Activated naive CD4-positive, alpha-beta T cell treated with anti-CD3 and anti-CD28 coated beads, Interleukin-2, amount 10 ng/mL, durations not matched to agents 7 days and 5 days (primary cell): ENCODE measurements around the gene MTCP1.

ENCODE experiments used
- CTCF ChIA-PET: fragments of 350-600 bp; sonication (Branson Sonifier 250); formaldehyde crosslinking; loops from one replicate; lab custom pipeline; 2021; ENCODE audit warnings: antibody characterized with exemption; lab: Charles Lee
- DNase-seq: peaks from one replicate; pipeline ENCODE4 v3.0.0-alpha.2; 2020
- H3K27ac Mint-ChIP-seq: one replicate; pipeline ENCODE4 v1.8.0; 2021; ENCODE audit warnings: mild to moderate bottlenecking, moderate library complexity, mixed read lengths
- H3K27me3 Mint-ChIP-seq: one replicate; pipeline ENCODE4 v1.8.0; 2021; ENCODE audit warnings: mild to moderate bottlenecking, mixed read lengths
- H3K36me3 Mint-ChIP-seq: one replicate; pipeline ENCODE4 v1.8.0; 2021; ENCODE audit warnings: mixed read lengths
- H3K4me1 Mint-ChIP-seq: one replicate; pipeline ENCODE4 v1.8.0; 2021; ENCODE audit warnings: mixed read lengths
- H3K4me3 Mint-ChIP-seq: one replicate; pipeline ENCODE4 v1.8.0; 2021; ENCODE audit warnings: mild to moderate bottlenecking, moderate library complexity, mixed read lengths
- H3K9me3 Mint-ChIP-seq: one replicate; pipeline ENCODE4 v1.8.0; 2021; ENCODE audit warnings: mixed read lengths

MTCP1 gene

DNA sequence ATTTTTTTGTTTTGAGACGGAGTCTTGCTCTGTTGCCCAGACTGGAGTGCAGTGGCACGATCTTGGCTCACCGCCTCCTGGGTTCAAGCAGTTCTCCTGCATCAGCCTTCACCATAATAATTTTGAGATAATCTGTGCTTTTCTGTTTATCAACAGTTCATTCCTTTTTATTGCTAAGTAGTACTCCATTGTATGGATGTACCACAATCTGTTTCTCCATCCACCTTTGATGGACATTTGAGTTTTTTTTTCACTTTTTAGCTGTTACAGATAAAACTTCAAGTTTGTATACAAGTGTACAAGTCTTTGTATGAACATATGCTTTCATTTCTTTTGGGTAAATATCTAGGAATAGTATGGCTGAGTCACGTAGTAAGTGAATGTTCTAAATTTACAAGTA is 35.2 kb downstream of the MTCP1 start:
- DNase-seq, result no peak
- CTCF ChIA-PET, result no interaction called here
- Mint-ChIP-seq H3K27ac (no peak overlapping the region), H3K27me3 (no peaks in the 10 kb centered on the region), H3K36me3 (peaks cover 32% of the 10 kb centered on the region), H3K4me1 (peaks cover 5% of the 10 kb centered on the region), H3K4me3 (no peak overlapping the region), H3K9me3 (peaks cover 1% of the 10 kb centered on the region)

DNA sequence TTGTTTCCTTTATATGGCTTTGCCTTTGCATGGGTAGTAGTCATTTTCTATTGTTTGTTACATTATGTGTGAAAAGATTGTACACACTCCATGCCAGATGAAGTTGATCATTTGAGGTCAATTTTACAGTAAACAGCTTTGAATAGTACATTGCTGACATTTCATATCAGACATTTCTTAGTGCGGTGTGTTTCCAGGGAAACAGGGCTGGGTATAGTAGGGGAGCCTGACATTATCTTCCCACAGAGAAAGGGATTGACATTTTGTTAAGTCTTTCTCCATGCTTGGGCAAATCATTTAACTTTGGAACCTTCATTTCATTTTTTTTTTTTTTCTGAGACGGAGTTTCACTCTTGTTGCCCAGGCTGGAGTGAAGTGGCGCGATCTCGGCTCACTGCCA is 39.3 kb downstream of the MTCP1 start:
- Mint-ChIP-seq H3K27me3 (peaks cover 2% of the 10 kb centered on the region), H3K4me3 (no peak overlapping the region), H3K4me1 (peaks cover 21% of the 10 kb centered on the region), H3K36me3 (peaks cover 16% of the 10 kb centered on the region), H3K9me3 (peaks cover 1% of the 10 kb centered on the region), H3K27ac (no peak overlapping the region)
- CTCF ChIA-PET, result no interaction called here
- no peak for DNase-seq

DNA sequence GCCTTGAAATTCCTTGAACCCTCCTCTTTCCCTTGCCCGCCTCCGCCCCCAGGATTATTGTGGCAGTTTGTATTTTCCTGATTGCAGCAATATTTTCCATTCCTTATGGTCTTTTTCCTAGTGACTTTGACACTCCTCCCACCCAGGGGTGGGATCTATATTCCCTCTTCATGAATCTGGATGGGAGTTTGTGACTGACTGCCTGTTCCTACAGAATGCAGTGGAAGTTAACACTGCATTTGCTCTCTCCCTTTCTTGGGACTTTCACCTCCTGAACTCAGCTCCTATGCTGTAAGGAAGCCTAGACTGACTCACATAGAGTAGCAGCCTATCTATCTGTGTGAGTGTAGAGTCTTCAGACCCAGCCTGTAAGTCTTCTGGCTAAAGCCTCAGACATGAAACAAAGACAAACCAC is 42.1 kb downstream of the MTCP1 start:
- Mint-ChIP-seq H3K36me3 (no peaks in the 10 kb centered on the region), H3K4me1 (peaks cover 23% of the 10 kb centered on the region), H3K27ac (peak overlapping the region; percentile 79), H3K27me3 (peaks cover 8% of the 10 kb centered on the region), H3K4me3 (peak overlapping the region; percentile 47), H3K9me3 (no peaks in the 10 kb centered on the region)
- CTCF ChIA-PET, result no interaction called here
- DNase-seq, result no peak

DNA sequence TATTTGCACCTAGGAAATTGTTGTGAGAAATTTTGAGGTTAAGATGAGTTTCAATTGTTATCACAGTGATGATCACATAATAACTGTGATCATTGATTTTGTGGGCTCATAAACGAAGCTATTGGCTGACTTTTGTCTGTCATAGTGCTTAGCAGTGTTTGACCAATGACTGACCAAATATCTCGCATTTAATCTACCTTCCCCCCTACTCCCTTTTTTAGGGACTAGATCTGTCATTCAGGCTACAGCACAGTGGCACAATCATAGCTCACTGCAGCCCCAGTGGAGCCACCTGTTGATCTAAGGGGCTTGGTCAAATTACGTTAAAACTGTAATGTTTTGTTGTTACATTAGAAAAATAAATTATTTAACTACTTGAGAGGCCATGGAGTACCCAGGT is 42.8 kb downstream of the MTCP1 start:
- peak overlapping the region; percentile 88 for H3K4me3 Mint-ChIP-seq
- H3K27ac Mint-ChIP-seq, result peak overlapping the region; percentile 97
- no peaks in the 10 kb centered on the region for H3K9me3 Mint-ChIP-seq
- H3K36me3 Mint-ChIP-seq, result no peaks in the 10 kb centered on the region
- H3K4me1 Mint-ChIP-seq, result peaks cover 23% of the 10 kb centered on the region
- CTCF ChIA-PET, result no interaction called here
- H3K27me3 Mint-ChIP-seq, result peaks cover 8% of the 10 kb centered on the region
- DNase-seq, result no peak

DNA sequence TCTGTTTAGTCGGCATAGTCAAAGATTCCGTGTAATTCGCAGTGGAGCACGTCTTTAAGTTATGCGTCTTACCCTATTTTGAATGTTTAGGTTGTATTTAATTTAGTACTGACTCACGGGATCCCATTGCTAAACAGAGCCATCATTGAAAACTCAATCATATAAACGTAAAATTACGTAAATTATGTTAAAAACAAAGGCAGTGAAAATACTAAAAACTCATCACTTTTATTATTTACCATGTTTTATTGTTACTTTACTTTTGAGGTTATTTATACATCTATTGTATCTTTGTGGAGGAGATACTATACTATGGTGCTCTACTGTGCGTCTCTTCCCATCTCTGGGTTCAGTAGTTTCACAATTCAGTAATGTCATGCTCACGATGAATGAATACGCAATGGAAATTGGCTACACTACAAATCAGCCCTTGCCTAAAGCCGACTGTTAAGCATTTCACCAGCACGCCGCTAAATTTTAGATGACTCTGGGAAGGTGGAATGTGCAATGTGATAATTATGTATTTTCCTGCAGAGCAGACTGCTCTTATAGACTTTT is 43.3 kb downstream of the MTCP1 start:
- H3K36me3 Mint-ChIP-seq, result no peaks in the 10 kb centered on the region
- H3K4me3 Mint-ChIP-seq, result peak overlapping the region; percentile 88
- no peaks in the 10 kb centered on the region for H3K9me3 Mint-ChIP-seq
- peak overlapping the region; percentile 97 for H3K27ac Mint-ChIP-seq
- DNase-seq, result no peak
- CTCF ChIA-PET, result no interaction called here
- peaks cover 23% of the 10 kb centered on the region for H3K4me1 Mint-ChIP-seq
- peaks cover 8% of the 10 kb centered on the region for H3K27me3 Mint-ChIP-seq

DNA sequence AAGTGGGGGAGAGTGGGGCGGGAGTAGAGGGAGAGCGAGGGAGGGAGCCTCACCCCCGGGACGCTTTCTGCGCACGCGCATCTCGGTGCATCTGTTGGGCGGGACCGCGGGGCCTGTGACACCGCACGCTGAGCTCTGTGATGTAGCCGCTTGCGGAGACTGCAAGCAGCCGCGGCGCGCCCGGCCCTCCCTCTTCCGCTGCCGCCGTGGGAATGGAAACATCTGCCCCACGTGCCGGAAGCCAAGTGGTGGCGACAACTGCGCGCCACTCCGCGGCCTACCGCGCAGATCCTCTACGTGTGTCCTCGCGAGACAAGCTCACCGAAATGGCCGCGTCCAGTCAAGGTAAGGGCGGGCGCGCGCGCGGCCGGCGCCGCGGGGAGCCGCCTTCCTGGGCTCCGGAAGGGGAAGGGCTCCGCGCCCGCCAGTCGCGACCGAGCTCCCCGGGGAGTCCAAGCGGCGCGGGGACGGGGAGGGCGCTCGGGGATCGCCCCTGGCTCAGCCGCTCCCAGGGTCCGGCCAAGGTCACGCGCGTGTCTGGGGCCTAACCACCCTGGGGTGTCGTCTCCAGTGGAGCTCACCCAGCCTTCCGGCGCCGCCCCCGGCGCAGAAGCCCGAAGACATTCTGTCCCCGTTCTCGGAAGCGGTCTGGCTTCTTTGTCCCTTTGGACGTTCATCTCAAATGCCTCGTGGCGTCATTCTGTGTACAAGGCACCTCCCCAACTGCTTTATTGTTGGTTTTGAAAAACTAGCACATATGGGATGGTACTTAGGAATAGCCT is 44.0 kb downstream of the MTCP1 start, which contains the start of gene FUNDC2:
Gene FUNDC2, plus strand, starts transcription at position 118 of the 782 bp plus-strand sequence. Its CDS starts 95 bp downstream, at position 213.
- Mint-ChIP-seq H3K36me3 (no peaks in the 10 kb centered on the region), H3K9me3 (no peaks in the 10 kb centered on the region), H3K27ac (peak within 1 kb of the TSS; percentile 97), H3K4me1 (peaks cover 23% of the 10 kb centered on the region), H3K4me3 (peak within 1 kb of the TSS; percentile 88), H3K27me3 (peaks cover 12% of the 10 kb centered on the region)
- CTCF ChIA-PET, result interaction anchor here (1.0 kb wide), 1 partner anchor 109 kb away, joined by 3 read pairs; no protein-coding TSS in a partner anchor
- DNase-seq, result peak; percentile 95

DNA sequence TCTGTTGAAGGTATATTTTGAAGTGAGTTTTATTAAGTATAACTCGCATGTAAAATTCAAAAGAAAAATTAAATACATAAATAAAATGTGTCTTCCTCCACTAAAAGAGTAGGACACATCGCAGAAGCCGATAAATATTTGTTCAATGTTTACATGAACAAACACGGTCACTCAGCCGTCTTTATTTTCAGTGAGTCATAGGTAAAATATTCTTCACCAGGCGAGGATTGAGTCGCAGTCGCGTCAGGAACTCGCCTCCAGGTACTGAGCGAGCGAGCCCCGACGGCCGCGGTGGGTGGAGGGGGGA is 44.6 kb downstream of the MTCP1 start:
- peaks cover 12% of the 10 kb centered on the region for H3K27me3 Mint-ChIP-seq
- H3K9me3 Mint-ChIP-seq, result no peaks in the 10 kb centered on the region
- H3K36me3 Mint-ChIP-seq, result no peaks in the 10 kb centered on the region
- H3K4me1 Mint-ChIP-seq, result peaks cover 23% of the 10 kb centered on the region
- CTCF ChIA-PET, result interaction anchor here (1.0 kb wide), 1 partner anchor 108 kb away, joined by 3 read pairs; no protein-coding TSS in a partner anchor
- H3K4me3 Mint-ChIP-seq, result peak overlapping the region; percentile 73
- H3K27ac Mint-ChIP-seq, result peak overlapping the region; percentile 93
- DNase-seq, result no peak

DNA sequence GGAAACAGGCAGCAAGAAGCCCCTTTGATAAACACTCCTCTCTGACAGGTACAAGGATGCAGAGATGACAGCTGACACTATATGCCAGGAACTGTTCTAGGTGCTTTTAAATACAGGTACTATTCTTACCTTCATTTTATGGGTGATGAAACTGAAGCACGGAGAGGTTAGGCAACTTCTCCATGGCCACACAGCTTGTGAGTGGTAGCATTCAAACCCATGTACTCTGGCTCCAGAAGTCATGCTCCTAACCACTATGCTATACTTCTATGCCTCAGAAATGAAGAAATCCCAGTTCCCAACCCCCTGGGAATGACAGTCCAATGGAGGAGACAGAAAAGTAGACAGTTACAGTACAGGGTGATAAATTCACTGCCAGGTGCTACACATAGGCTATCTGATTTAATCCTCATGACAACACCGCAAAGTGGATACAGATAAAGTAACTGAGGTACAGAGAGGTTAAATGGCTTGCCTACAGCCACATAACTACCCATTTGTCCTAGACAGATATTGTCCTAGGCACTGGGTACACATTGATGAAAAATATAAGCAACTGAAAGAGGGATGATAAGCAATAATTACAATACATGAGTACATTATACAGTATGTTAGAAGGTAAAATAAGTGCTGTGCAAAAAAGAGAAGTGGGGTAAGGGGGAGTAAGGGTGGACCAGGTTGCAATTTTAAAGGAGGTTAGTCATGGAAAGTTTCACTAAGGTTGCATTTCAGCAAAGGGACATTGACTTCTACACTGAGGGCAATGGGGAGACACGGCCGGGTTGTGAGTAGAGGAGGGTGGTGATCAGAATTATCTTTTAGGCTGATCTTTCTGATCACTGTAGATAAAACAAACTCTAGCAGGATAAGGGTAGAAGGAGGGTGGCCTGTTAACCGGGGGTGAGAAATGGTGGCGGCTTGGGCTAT is 46.8 kb downstream of the MTCP1 start:
- Mint-ChIP-seq H3K9me3 (no peaks in the 10 kb centered on the region), H3K4me1 (peaks cover 17% of the 10 kb centered on the region), H3K36me3 (no peaks in the 10 kb centered on the region), H3K27ac (peak overlapping the region; percentile 9), H3K4me3 (no peak overlapping the region), H3K27me3 (peaks cover 15% of the 10 kb centered on the region)
- CTCF ChIA-PET, result no interaction called here
- no peak for DNase-seq

DNA sequence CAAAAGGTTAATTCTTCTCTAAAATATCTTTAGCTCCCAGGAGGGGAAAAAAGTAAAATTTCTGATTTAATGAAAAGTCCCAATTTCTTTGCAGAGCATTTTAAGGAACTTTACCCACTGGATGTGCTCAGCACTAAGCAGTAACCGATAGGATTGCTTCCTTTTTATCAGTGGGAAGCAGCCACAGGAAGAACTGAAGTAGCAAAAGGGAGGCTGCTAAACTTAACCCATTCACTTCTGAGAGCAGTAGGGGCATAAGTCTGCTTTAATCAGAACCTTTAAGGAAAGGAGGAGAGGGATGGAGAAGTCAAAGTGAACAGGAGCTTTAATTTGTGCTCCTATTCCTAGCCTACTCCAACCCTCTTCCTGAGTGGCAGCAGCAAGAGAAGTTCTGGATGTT is 48.4 kb downstream of the MTCP1 start, which contains the start of gene F8:
Gene F8, minus strand, starts transcription at position 139 of the 400 bp plus-strand sequence. CDS start 171 bp downstream, outside the sequence.
- H3K9me3 Mint-ChIP-seq, result no peaks in the 10 kb centered on the region
- no peaks in the 10 kb centered on the region for H3K36me3 Mint-ChIP-seq
- no peak within 1 kb of the TSS for H3K4me3 Mint-ChIP-seq
- CTCF ChIA-PET, result no interaction called here
- no peak for DNase-seq
- H3K27me3 Mint-ChIP-seq, result peaks cover 15% of the 10 kb centered on the region
- H3K27ac Mint-ChIP-seq, result no peak within 1 kb of the TSS
- peaks cover 2% of the 10 kb centered on the region for H3K4me1 Mint-ChIP-seq

DNA sequence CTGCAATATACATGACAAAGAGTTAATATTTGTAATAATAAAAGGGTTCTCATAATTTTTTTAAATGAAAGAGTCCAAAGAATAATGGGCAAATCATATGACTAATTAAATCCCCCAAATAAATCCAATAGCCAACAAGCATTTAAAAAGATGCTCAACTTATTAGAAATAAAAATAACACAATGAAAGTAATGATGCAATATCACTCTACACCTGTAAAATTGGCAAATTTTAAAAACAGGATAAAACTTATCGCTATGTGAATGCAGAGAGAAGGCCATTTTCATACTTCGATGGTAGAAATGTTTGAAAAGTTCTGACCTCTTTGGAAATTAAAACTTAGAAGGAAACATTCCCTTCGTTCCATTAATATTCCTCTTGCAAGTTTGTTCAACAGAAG is 50.3 kb downstream of the MTCP1 start:
- no peak overlapping the region for H3K27ac Mint-ChIP-seq
- H3K36me3 Mint-ChIP-seq, result no peaks in the 10 kb centered on the region
- H3K4me1 Mint-ChIP-seq, result no peaks in the 10 kb centered on the region
- CTCF ChIA-PET, result no interaction called here
- H3K27me3 Mint-ChIP-seq, result peaks cover 12% of the 10 kb centered on the region
- no peak for DNase-seq
- H3K4me3 Mint-ChIP-seq, result no peak overlapping the region
- no peaks in the 10 kb centered on the region for H3K9me3 Mint-ChIP-seq
